ENCODE results near the gene MXRA8. TPM values are rescaled to one million over a fixed set of nuclear protein-coding genes. Genes with fewer than 3 reads are reported as not detected.

The MXRA8 gene, protein sequence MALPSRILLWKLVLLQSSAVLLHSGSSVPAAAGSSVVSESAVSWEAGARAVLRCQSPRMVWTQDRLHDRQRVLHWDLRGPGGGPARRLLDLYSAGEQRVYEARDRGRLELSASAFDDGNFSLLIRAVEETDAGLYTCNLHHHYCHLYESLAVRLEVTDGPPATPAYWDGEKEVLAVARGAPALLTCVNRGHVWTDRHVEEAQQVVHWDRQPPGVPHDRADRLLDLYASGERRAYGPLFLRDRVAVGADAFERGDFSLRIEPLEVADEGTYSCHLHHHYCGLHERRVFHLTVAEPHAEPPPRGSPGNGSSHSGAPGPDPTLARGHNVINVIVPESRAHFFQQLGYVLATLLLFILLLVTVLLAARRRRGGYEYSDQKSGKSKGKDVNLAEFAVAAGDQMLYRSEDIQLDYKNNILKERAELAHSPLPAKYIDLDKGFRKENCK
- 136 TPM for total RNA-seq

- Histone ChIP-seq H3K27ac (peak within 1 kb of the TSS; percentile 92), H3K36me3 (peaks cover 0 to 8% of the 10 kb centered on the region in 2 donors), H3K4me3 (peak within 1 kb of the TSS; percentile 54 to 61), H3K27me3 (no peaks in the 10 kb centered on the region), H3K4me1 (peaks cover 87% of the 10 kb centered on the region), H3K9me3 (no peaks in the 10 kb centered on the region)
- TF ChIP-seq POLR2AphosphoS5 (IDR thresholded peaks at IDR 0.05; ENCODE audit: insufficient read depth in 1 of 2, low read depth in 1 of 2), result peak; percentile 19 to 87
- TF ChIP-seq, protein P1, sequence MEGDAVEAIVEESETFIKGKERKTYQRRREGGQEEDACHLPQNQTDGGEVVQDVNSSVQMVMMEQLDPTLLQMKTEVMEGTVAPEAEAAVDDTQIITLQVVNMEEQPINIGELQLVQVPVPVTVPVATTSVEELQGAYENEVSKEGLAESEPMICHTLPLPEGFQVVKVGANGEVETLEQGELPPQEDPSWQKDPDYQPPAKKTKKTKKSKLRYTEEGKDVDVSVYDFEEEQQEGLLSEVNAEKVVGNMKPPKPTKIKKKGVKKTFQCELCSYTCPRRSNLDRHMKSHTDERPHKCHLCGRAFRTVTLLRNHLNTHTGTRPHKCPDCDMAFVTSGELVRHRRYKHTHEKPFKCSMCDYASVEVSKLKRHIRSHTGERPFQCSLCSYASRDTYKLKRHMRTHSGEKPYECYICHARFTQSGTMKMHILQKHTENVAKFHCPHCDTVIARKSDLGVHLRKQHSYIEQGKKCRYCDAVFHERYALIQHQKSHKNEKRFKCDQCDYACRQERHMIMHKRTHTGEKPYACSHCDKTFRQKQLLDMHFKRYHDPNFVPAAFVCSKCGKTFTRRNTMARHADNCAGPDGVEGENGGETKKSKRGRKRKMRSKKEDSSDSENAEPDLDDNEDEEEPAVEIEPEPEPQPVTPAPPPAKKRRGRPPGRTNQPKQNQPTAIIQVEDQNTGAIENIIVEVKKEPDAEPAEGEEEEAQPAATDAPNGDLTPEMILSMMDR (IDR thresholded peaks at IDR 0.05), result no peak
- peak in 1 of 2 donors; percentile 57 for TF ChIP-seq POLR2A (IDR thresholded peaks at IDR 0.05)
- intact Hi-C loops (cut with DNase I), result no loop called here
- DNase-seq (ENCODE audit: extremely low spot score in 2 of 2), result no peak
These were observed at the start of gene MXRA8 for GRCh38 chr1:1358433-1359271. Gene MXRA8, minus strand, starts transcription at chr1:1358555. Its CDS starts 51 bp downstream, at chr1:1358504.

- H3K4me3 ChIP-seq, result peak overlapping the region; percentile 73 to 98
- no peaks in the 10 kb centered on the region for H3K9me3 ChIP-seq
- H3K27ac ChIP-seq, result peak overlapping the region; percentile 84
- TF ChIP-seq POLR2A (IDR thresholded peaks at IDR 0.05) (no peak), POLR2AphosphoS5 (IDR thresholded peaks at IDR 0.05; ENCODE audit: insufficient read depth in 1 of 2, low read depth in 1 of 2) (no peak)
- TF ChIP-seq, protein P1 (IDR thresholded peaks at IDR 0.05), result no peak
- H3K36me3 ChIP-seq, result peaks cover 0 to 22% of the 10 kb centered on the region in 2 donors
- DNase-seq (ENCODE audit: extremely low spot score in 2 of 2), result no peak
- peaks cover 32% of the 10 kb centered on the region for H3K4me1 ChIP-seq
- intact Hi-C loops (cut with DNase I), result no loop called here
- no peaks in the 10 kb centered on the region for H3K27me3 ChIP-seq
These were observed 49.4 kb upstream of the MXRA8 start for GRCh38 chr1:1407636-1408318.

- Histone ChIP-seq H3K9me3 (no peaks in the 10 kb centered on the region), H3K27me3 (no peaks in the 10 kb centered on the region), H3K4me1 (peaks cover 32% of the 10 kb centered on the region), H3K27ac (peak within 1 kb of the TSS; percentile 84), H3K4me3 (peak within 1 kb of the TSS; percentile 73 to 98), H3K36me3 (peaks cover 0 to 28% of the 10 kb centered on the region in 2 donors)
- peak; percentile 92 to 99 for TF ChIP-seq POLR2AphosphoS5 (IDR thresholded peaks at IDR 0.05; ENCODE audit: insufficient read depth in 1 of 2, low read depth in 1 of 2)
- peak in 1 of 2 donors; percentile 36 for TF ChIP-seq POLR2A (IDR thresholded peaks at IDR 0.05)
- TF ChIP-seq, protein P1 (IDR thresholded peaks at IDR 0.05), result no peak
- no peak for DNase-seq (ENCODE audit: extremely low spot score in 2 of 2)
- intact Hi-C loops (cut with DNase I), result no loop called here
These were observed 48.7 kb upstream of the MXRA8 start, which contains the start of gene MRPL20 for GRCh38 chr1:1406821-1407635. Gene MRPL20, minus strand, starts transcription at chr1:1407293. Its CDS starts 76 bp downstream, at chr1:1407217.

GRCh38 chr1:1406101-1406820, 47.9 kb upstream of the MXRA8 start:
- Histone ChIP-seq H3K36me3 (peaks cover 0 to 36% of the 10 kb centered on the region in 2 donors), H3K9me3 (no peaks in the 10 kb centered on the region), H3K27me3 (no peaks in the 10 kb centered on the region), H3K27ac (peak overlapping the region; percentile 84), H3K4me1 (peaks cover 33% of the 10 kb centered on the region), H3K4me3 (peak overlapping the region; percentile 73 to 98)
- no peak for DNase-seq (ENCODE audit: extremely low spot score in 2 of 2)
- intact Hi-C loops (cut with DNase I), result no loop called here
- TF ChIP-seq POLR2AphosphoS5 (IDR thresholded peaks at IDR 0.05; ENCODE audit: insufficient read depth in 1 of 2, low read depth in 1 of 2), result no peak
- TF ChIP-seq, protein P1 (IDR thresholded peaks at IDR 0.05), result no peak
- TF ChIP-seq POLR2A (IDR thresholded peaks at IDR 0.05), result no peak

Data from vagina (tissue), 2 donors.